Mucosa of rectum (tissue), 2 donors: ENCODE measurements around the gene FAM76A.

Experiments used
- H3K27ac ChIP-seq, 2 donors: one replicate each; pipeline ENCODE4 v1.7.0; 2013; ENCODE audit warnings: inconsistent platforms in 2 of 2, low read depth in 2 of 2, low read length in 2 of 2
- H3K27me3 ChIP-seq, 2 donors: one replicate each; pipeline ENCODE4 v1.7.0; 2013; ENCODE audit warnings: low read length in 2 of 2; ENCODE audit not compliant: control insufficient read depth in 2 of 2, insufficient read depth in 2 of 2
- H3K36me3 ChIP-seq, 2 donors: one replicate each; pipeline ENCODE4 v1.7.0; 2013; ENCODE audit warnings: low read length in 2 of 2; ENCODE audit not compliant: control insufficient read depth in 2 of 2, insufficient read depth in 2 of 2
- H3K4me1 ChIP-seq, 2 donors: one replicate each; pipeline ENCODE4 v1.7.0; 2013; ENCODE audit warnings: low read length in 2 of 2, mild to moderate bottlenecking in 1 of 2; ENCODE audit not compliant: control insufficient read depth in 2 of 2, insufficient read depth in 2 of 2
- H3K4me3 ChIP-seq, 2 donors: one replicate each; pipeline ENCODE4 v1.7.0; 2013; ENCODE audit warnings: low read length in 2 of 2
- H3K9ac ChIP-seq, 2 donors: one replicate each; pipeline ENCODE4 v1.7.0; 2013; ENCODE audit warnings: low read length in 2 of 2, low read depth in 1 of 2, mild to moderate bottlenecking in 1 of 2
- H3K9me3 ChIP-seq, 2 donors: one replicate each; pipeline ENCODE4 v1.7.0; 2013; ENCODE audit warnings: low read length in 2 of 2; ENCODE audit not compliant: control insufficient read depth in 2 of 2
- donor health status: healthy.
- donor health status: Normal muscosa, but diverticular disease.

The FAM76A gene

DNA sequence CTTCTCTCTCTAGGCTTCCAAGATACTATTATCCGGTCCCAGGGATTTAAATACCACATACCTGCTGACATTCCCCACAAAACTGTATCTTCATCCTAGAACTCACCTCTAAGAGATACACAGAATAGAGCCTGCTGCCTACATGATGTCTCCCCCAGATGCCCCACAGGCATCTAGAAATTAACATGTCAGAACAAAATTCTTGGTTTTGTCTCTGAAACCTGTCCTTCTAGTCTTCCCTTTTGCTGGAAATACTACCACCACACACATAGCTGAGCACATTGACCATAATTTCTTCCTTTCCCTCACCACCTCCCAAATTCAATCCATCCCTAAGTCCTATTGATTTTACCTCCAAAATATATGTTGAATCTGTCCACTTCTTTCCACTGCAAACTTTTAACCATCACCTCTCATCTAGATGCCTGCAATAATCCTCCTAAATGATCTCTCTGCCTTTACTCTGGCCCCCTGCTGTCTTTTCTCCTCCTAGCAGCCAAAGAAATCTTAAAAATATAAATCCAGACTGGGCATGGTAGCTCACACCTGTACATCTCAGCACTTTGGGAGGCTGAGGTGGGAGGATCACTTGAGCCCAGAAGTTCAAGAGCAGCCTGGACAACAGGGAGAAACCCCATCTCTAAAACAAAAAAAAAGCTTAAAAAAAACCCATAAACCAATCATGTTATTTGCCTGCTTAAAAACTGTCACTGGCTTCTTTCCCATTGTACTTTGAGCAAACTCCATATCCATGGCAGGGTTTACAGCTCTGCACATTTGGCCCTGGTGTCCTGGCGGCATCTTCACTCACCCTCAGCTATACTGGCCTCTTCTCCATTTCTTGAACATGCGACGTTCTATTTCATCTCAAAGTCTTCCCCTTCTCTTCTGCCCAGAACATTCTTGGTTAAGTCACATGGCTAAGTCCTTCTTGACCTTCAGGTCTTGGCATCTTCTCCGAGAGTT is 6.2 kb upstream of the FAM76A start:
- no peaks in the 10 kb centered on the region for H3K4me1 ChIP-seq
- no peaks in the 10 kb centered on the region for H3K36me3 ChIP-seq
- no peak overlapping the region for H3K9ac ChIP-seq
- H3K4me3 ChIP-seq, result no peak overlapping the region
- H3K27me3 ChIP-seq, result no peaks in the 10 kb centered on the region
- no peak overlapping the region for H3K27ac ChIP-seq
- H3K9me3 ChIP-seq, result peaks cover 0 to 5% of the 10 kb centered on the region in 2 donors

DNA sequence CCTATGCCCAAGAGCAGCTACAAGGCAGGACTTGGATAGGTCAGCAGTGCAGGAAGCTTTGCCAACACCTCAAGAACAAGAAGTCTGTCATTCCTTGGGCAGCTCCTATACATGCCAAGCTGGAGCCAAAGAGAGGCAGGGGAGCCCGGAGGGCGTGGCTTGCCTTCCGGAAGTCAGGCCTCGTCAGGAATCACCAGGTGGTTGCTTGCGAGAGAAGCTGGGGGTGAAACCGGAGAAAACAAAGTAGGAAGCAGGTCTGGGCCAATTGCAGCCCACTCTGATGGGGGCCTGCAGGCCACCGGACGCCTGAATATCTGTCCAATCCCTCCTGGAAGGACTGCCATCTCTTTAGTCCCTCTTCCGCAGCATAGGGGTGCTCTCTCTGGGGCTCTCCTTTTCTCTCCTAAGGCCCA is 794 bp upstream of the FAM76A start:
- peak overlapping the region; percentile 54 to 65 for H3K27ac ChIP-seq
- peaks cover 2 to 16% of the 10 kb centered on the region in 2 donors for H3K4me1 ChIP-seq
- peak overlapping the region; percentile 70 to 77 for H3K4me3 ChIP-seq
- H3K27me3 ChIP-seq, result no peaks in the 10 kb centered on the region
- no peaks in the 10 kb centered on the region for H3K9me3 ChIP-seq
- peaks cover 5 to 6% of the 10 kb centered on the region in 2 donors for H3K36me3 ChIP-seq
- H3K9ac ChIP-seq, result peak overlapping the region; percentile 9 to 61

DNA sequence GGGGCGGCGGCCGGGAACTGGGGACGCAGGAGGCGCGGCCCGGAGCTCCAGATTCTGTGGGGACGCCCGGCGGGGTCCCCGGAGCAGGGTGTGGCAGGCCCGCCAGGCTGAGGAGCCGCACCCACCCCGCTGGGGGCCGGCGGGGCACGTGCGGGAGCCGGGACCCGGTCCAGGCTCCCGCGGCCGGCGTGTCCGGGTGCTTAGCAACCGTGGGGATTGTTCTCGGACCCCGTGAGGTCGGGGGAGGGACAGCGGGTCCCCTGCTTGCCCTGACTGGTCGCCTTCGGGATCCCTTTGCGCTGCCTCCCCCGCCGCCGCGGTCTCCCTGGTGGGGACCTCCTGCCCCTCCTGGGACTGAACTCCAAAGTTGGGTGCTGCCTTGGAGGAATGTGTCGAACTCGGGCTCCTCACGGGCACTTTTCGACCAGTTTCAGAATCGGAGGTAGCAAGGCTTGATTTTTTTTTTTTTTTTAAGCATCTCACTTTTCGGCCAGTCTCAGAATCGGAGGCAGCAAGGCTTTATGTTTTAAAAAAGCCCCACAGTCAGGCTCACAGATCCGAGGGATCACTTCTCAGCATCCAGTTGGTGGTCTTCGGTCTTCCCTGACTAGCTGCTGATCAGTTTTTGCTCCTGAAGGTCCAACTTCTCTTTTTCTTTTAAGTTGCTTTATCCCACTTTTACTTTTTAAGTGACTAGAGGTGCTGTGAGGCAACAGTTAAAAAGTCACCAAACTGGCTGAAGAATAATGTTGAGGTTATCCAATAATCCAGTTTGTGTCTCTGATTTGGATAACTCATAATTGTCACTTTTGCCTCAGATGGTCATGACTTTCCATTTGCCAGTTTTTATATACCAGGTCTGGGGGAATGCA is 648 bp downstream of the FAM76A start:
- H3K27me3 ChIP-seq, result no peaks in the 10 kb centered on the region
- H3K9ac ChIP-seq, result peak overlapping the region; percentile 85 to 90
- peak overlapping the region; percentile 90 to 91 for H3K27ac ChIP-seq
- peaks cover 5 to 6% of the 10 kb centered on the region in 2 donors for H3K36me3 ChIP-seq
- peak overlapping the region; percentile 76 to 86 for H3K4me3 ChIP-seq
- peaks cover 2 to 16% of the 10 kb centered on the region in 2 donors for H3K4me1 ChIP-seq
- H3K9me3 ChIP-seq, result no peaks in the 10 kb centered on the region

DNA sequence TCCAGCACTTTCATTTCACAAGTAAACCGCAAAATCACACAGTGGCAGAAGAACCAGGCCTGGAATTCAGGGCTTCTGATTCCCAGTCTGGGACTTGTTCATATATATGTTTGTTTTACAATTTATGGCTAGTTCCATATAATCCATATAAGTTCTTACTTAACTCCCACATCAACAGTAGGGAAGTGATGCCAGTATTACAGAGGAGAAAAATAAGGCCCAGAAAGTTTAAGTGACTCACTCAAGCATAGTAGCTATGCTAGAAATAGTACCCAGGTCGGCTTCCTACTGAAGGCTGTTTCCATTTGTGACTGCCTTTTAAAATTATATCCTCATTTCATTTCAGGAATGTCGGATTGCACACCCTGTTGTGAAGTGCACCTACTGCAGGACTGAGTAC is 1.4 kb downstream of the FAM76A start:
- no peaks in the 10 kb centered on the region for H3K27me3 ChIP-seq
- no peak overlapping the region for H3K27ac ChIP-seq
- no peaks in the 10 kb centered on the region for H3K9me3 ChIP-seq
- H3K4me3 ChIP-seq, result peak overlapping the region; percentile 76 to 86
- peaks cover 2 to 16% of the 10 kb centered on the region in 2 donors for H3K4me1 ChIP-seq
- peak overlapping the region in 1 of 2 donors; percentile 90 for H3K9ac ChIP-seq
- H3K36me3 ChIP-seq, result peaks cover 5 to 6% of the 10 kb centered on the region in 2 donors

DNA sequence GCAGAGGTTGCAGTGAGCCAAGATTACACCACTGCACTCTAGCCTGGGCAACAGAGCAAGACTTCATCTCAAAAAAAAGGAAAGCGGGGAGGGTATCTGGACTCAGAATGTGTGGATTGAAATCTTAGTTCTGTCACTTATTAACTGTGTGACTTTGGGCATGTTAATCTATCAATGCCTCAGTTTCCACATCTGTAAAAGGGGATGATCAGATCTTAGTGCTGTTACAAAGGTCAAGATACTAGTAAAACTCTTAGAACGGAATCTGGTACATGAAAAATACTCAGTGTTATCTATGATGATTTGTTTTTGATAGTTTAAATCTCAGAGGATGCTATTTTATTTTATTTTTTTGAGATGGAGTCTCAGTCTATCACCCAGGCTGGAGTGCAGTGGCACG is 10.5 kb downstream of the FAM76A start:
- Histone ChIP-seq H3K4me1 (no peaks in the 10 kb centered on the region), H3K9me3 (no peaks in the 10 kb centered on the region), H3K27me3 (no peaks in the 10 kb centered on the region), H3K4me3 (no peak overlapping the region), H3K27ac (no peak overlapping the region), H3K36me3 (peaks cover 20 to 24% of the 10 kb centered on the region in 2 donors), H3K9ac (no peak overlapping the region)

DNA sequence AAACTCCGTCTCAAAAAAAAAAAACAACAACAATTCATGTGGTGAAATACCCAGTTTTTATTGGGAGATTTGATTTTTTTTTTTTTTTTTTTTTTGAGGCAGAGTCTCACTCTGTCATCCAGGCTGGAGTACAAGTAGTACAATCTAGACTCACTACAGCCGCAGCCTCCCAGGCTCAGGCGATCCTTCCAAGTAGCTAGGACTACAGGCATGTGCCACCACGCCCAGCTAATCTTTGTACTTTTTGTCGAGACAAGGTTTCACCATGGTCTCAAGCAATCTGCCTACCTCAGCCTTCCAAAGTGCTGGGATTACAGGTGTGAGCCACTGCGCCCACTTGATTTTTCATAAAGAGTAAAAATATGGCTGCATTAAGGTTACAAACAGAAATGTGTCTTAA is 15.4 kb downstream of the FAM76A start:
- no peaks in the 10 kb centered on the region for H3K4me1 ChIP-seq
- no peak overlapping the region for H3K4me3 ChIP-seq
- no peak overlapping the region for H3K27ac ChIP-seq
- H3K9ac ChIP-seq, result no peak overlapping the region
- no peaks in the 10 kb centered on the region for H3K9me3 ChIP-seq
- H3K36me3 ChIP-seq, result peaks cover 21 to 23% of the 10 kb centered on the region in 2 donors
- no peaks in the 10 kb centered on the region for H3K27me3 ChIP-seq

DNA sequence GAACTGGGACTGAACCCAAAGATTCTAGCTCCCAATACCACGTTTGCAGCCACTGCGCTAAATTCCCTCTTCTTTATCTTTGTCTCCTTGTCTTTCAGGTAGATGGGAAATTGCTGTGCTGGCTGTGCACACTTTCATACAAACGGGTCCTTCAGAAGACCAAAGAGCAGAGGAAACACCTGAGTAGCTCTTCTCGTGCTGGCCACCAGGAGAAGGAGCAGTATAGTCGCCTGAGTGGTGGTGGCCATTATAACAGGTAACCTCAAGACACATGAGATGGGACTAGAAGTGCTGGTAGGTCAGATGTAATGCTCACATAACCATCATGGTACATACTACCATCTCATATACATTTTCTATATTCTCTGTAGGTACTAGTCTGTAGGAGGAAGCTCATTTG is 18.8 kb downstream of the FAM76A start:
- no peak overlapping the region for H3K27ac ChIP-seq
- H3K4me3 ChIP-seq, result no peak overlapping the region
- no peaks in the 10 kb centered on the region for H3K27me3 ChIP-seq
- H3K9ac ChIP-seq, result no peak overlapping the region
- no peaks in the 10 kb centered on the region for H3K4me1 ChIP-seq
- peaks cover 21 to 29% of the 10 kb centered on the region in 2 donors for H3K36me3 ChIP-seq
- no peaks in the 10 kb centered on the region for H3K9me3 ChIP-seq

DNA sequence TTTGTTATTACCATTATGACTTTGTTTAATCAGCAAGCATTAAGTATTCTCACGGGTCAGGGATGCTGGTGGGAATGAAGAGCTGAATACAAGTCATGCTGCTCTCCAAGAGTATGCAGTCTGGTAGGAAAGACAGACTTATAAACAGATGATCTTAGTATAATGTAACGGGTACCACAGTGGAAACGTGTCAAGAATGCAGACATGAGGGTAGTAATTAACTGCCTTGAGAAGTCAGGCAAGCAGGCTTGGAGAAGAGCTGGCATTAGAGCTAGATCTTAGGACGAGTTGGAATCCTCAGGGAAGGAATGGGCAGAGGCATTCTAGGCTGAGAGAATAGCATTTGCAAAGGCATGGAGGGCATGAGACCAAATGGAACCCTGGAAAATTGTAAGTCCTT is 19.7 kb downstream of the FAM76A start:
- H3K4me1 ChIP-seq, result no peaks in the 10 kb centered on the region
- H3K27me3 ChIP-seq, result no peaks in the 10 kb centered on the region
- H3K9me3 ChIP-seq, result no peaks in the 10 kb centered on the region
- no peak overlapping the region for H3K27ac ChIP-seq
- H3K4me3 ChIP-seq, result no peak overlapping the region
- H3K9ac ChIP-seq, result no peak overlapping the region
- H3K36me3 ChIP-seq, result peaks cover 30 to 32% of the 10 kb centered on the region in 2 donors

DNA sequence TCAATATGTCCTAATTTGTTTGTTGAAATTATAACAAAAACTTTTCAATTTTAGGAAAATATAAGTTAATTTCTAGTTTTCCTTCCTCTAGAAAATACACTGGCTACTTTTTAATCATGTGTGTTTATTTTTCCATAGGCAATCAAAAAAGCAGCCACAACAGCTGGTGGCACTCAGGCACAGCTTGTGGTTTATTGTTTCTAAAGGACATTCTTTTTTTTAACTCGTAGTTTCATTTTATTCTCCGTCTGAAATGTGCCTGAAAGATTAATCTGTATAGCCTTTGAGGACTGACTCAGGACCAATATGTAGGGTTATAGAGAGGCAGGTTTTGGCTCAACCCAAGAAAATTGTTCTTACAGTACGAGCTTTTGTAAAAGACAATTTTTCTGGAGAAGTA is 26.6 kb downstream of the FAM76A start:
- Histone ChIP-seq H3K9ac (no peak overlapping the region), H3K27ac (no peak overlapping the region), H3K9me3 (no peaks in the 10 kb centered on the region), H3K4me1 (no peaks in the 10 kb centered on the region), H3K27me3 (no peaks in the 10 kb centered on the region), H3K36me3 (peaks cover 38 to 40% of the 10 kb centered on the region in 2 donors), H3K4me3 (no peak overlapping the region)

DNA sequence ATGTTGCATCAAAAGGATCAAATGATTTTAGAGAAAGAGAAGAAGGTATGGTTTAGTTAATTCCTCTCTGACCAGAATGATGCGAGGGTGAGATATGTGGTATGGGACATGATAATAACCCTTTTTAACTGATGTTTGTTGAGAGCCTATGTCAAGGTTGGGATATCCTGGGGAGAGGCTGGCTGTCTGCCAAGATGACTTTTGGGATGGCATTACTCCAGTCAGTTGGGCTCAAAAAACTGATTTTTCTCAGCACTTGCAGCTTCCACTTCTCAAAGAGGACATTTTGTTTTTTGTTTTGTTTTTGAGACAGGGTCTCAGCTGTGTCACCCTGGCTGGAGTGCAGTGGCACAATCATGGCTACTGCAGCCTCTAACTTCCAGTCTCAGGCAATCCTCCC is 29.5 kb downstream of the FAM76A start:
- Histone ChIP-seq H3K4me1 (no peaks in the 10 kb centered on the region), H3K36me3 (peaks cover 41 to 47% of the 10 kb centered on the region in 2 donors), H3K9me3 (no peaks in the 10 kb centered on the region), H3K4me3 (no peak overlapping the region), H3K27ac (no peak overlapping the region), H3K27me3 (no peaks in the 10 kb centered on the region), H3K9ac (no peak overlapping the region)
